AG10803 (cell line): Measurements from ENCODE around the gene ATG14.
"Not testable (repeated sequence)": the region's sequence is repeated elsewhere in the genome, so short reads cannot be mapped to it uniquely, and the experiment has no call there.

Source experiments
- DNase-seq: peaks from one replicate; pipeline ENCODE4 v3.0.0; 2010; ENCODE audit warnings: low read depth
- H3K4me3 ChIP-seq: 2 replicates; pipeline ENCODE4 v1.5.1; 2011; ENCODE audit warnings: mild to moderate bottlenecking, low read length, control low read depth
- TF ChIP-seq, protein P1 (sequence below): conservative IDR thresholded peaks from 2 replicates; pipeline ENCODE4 v1.5.1; 2011; ENCODE audit warnings: mild to moderate bottlenecking, low read length, control low read depth, inconsistent platforms

Gene ATG14

GRCh38 chr14:55423969-55424368, 12.3 kb upstream of the ATG14 start:
- no peak for DNase-seq

DNA sequence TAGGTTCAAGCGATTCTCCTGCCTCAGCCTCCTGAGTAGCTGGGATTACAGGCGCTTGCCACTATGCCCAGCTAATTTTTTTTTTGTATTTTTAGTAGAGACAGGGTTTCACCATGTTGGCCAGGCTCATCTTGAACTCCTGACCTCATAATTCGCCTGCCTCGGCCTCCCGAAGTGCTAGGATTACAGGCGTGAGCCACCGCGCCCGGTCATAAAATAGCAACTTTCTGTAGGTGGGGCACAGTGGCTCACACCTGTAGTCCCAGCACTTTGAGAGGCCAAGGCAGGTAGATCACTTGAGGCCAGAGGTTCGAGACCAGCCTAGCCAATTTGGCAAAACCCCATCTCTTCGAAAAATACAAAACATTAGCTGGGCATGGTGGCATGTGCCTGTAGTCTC, 10.7 kb upstream of the ATG14 start:
- DNase-seq, result not testable (repeated sequence)

More at GRCh38 chr14:55423969-55424368, 12.3 kb upstream of the ATG14 start:
- TF ChIP-seq, protein P1, sequence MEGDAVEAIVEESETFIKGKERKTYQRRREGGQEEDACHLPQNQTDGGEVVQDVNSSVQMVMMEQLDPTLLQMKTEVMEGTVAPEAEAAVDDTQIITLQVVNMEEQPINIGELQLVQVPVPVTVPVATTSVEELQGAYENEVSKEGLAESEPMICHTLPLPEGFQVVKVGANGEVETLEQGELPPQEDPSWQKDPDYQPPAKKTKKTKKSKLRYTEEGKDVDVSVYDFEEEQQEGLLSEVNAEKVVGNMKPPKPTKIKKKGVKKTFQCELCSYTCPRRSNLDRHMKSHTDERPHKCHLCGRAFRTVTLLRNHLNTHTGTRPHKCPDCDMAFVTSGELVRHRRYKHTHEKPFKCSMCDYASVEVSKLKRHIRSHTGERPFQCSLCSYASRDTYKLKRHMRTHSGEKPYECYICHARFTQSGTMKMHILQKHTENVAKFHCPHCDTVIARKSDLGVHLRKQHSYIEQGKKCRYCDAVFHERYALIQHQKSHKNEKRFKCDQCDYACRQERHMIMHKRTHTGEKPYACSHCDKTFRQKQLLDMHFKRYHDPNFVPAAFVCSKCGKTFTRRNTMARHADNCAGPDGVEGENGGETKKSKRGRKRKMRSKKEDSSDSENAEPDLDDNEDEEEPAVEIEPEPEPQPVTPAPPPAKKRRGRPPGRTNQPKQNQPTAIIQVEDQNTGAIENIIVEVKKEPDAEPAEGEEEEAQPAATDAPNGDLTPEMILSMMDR, result no peak
- no peak overlapping the region for H3K4me3 ChIP-seq

DNA sequence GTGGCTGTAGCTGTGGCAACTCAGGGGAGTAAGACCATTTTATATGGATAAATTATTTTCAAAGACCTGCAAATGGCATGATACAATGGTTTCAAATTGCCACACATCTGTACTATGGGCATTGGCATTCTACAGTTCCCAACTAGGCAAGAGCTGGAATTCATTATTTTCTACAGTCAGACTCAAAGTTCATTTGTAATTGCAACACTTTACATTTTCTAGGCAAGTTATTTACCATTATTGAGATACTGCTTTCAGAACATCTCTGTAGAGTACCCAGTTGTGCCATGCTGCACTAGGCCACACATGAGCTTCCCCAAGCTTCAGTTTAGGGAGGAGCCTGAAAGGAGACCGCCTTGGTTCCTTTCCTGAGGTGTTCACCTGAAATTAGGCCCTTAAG, 8.0 kb upstream of the ATG14 start:
- TF ChIP-seq, protein P1, result no peak
- no peak overlapping the region for H3K4me3 ChIP-seq
- DNase-seq, result no peak

More for the DNA sequence above, 10.7 kb upstream of the ATG14 start:
- not testable (repeated sequence) for H3K4me3 ChIP-seq

DNA sequence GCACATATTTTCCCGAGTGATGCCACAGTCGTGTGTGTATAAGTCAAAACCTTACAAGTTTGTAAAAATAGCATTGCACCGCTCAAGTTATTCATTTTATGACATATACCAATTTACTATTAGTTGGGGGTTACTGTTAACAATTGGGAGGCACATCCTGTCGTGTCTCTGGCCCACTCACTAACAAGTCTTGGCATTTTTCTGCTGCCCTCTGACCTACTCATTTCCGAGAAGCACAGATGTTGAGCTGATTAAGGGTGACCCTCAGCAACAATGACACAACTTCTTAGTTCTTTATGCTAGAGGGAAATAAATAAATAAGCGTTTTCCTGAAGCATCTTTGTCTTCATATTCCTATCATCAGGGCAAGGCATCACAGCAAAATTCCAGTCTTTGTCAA, 6.8 kb upstream of the ATG14 start:
- H3K4me3 ChIP-seq, result no peak overlapping the region
- TF ChIP-seq, protein P1, result no peak
- no peak for DNase-seq

DNA sequence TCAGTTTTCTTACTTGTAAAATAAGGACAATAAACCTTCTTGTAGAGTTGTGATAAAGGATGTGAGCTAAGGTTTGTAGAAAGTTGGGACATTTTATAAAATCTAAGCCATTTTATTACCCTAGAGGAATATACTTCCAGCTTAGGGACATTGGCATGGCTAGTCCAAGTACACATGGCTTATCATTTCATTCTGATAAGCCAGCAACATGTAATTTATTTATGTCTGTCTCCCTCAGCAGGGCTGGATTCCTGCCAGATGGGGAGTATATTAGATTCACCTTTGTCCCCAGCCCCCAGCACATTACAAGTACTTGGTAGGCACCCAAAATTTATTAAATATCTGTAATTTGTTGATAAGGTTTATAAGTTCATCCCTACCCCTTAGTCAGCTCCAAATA, 6.3 kb upstream of the ATG14 start:
- TF ChIP-seq, protein P1, result no peak
- H3K4me3 ChIP-seq, result no peak overlapping the region
- no peak for DNase-seq

DNA sequence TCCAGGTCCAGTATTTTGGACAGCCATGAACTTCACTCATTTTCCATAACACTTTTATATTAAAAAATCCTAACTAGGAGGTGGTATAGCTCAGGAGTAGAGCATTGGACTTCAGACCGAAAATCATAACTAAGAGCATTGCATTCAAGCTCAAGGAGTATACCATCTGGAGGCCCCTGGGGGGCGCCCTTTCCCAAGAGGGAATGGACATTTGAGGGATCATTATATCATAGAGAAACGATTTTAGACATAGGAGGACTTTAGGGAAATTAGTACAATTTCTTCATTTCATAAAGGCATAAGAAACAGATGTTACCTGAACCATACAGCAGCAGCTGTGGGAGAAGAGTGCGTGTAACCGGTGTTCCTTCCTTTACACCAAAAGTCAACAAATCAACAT, 5.2 kb upstream of the ATG14 start:
- no peak overlapping the region for H3K4me3 ChIP-seq
- DNase-seq, result no peak
- TF ChIP-seq, protein P1, result peak; percentile 39

DNA sequence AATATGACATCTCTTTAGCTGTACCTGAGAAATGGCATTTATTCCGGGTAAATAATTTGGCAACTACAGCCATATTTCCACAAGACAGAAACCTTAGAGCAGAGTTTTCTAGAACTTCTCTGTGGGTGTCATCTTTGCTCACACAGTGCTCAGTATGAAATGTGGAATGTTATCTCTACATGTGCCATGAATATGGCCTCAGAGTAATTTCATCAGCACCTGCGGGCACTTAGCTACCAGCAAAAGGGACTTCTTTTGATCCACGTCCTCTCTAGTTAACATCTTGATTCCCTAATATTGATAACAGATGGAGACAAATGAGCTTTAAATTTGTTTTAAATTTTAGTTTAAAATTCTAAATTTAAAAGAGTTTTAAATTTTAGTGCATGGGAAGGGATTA, 2.9 kb upstream of the ATG14 start:
- no peak overlapping the region for H3K4me3 ChIP-seq
- no peak for DNase-seq
- TF ChIP-seq, protein P1, result no peak

DNA sequence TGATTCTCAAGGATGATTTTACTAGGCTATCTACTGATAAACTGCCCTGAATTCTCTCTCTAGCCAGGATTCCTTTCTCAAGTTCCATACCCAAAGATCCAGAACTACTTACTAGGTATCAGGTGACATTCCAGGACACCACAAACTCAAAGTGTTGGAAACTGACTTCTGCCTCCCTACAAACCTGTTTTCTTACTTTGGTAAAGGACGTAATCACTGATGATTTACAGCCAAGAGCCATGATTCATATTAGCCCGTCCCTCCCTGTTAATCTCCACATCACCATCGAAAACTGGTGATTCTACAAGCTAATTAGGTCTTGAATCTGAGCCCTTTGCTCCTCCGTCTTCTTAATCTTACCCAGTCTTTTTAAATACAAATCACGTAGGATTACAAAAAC, 1.0 kb upstream of the ATG14 start:
- TF ChIP-seq, protein P1, result no peak
- H3K4me3 ChIP-seq, result no peak overlapping the region
- DNase-seq, result no peak
